COLO668 (cell line): ENCODE results near the gene CYP24A1.

Source experiments
- DNase-seq: peaks from one replicate; lab custom pipeline; 2025; ENCODE audit not compliant: unreplicated experiment; lab: John Stamatoyannopoulos, UW

Gene CYP24A1

DNA sequence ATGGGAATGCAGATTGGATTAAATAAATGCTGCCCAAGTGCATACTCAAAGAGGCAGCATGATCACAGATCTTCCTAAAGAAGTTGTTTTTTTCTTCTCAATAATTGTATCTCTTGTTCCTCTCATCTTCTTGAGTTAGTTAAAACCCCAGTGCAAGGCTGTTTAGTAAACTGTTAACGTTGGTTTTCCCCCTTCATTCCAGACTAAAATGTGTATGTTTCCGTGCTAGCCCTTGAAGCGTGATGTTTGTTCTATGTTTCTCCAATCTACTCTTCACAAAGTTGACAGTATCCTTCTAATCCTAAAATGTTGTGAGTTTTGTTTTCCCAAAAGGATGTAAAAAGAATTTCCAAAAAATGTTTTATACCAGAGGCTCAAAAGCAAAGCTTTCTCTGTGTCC lies 15.6 kb downstream of the CYP24A1 start:
- no peak for DNase-seq

DNA sequence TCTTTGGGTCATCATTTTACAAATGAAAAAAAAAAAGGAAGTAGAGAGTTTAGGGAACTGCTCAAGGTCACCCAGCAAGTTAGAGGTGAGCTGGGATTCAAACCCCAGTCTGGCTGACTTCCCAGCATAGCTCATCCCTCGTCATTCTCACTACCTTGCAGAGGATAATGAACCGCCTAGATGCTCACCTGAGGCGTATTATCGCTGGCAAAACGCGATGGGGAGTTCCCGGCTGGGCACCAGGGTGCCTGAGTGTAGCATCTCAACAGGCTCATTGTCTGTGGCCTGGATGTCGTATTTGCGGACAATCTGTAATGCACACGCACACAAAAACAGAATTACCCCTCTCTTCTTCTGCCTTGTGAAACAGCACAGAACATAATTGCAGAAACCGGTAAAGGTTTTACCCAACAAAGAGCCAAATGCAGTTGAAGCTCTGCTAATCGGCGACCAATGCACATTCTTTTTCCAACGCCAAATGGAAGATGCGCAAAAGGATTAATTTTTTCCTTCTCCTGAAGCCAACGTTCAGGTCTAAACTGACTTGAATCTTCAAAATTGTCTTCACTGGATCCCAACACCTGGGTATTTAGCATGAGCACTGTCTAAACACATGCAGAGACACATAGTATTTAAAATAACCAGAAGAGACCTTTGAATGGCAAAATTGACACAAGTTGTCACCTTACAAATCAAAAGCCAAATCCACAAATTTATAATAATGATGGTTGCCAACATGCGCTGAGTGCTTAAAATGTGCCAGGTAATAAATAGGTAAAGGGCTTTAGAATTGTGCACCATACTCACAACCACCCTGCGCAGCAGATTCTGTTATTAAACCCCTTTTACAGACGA lies 16.6 kb downstream of the CYP24A1 start:
- no peak for DNase-seq

DNA sequence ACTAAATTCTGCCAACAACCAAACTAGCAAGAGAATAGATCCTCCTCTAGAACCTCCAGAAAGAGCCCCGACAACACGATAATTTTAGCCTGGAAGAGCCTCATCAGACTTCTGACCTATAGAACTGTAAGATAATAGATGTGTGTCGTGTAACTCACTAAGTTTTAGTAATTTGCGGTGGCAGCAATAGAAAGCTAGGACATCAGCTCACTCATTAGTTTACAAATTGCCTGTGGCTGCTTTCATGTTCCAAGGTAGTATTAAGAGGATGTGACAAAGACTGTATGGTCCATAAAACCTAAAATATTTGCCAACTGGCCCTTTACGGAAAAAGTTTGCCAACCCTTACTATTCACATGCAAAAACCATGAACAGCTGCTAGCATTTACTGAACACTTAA lies 17.3 kb downstream of the CYP24A1 start:
- no peak for DNase-seq

GRCh38 chr20:54155736-54156317 lies 18.0 kb downstream of the CYP24A1 start:
- no peak for DNase-seq

DNA sequence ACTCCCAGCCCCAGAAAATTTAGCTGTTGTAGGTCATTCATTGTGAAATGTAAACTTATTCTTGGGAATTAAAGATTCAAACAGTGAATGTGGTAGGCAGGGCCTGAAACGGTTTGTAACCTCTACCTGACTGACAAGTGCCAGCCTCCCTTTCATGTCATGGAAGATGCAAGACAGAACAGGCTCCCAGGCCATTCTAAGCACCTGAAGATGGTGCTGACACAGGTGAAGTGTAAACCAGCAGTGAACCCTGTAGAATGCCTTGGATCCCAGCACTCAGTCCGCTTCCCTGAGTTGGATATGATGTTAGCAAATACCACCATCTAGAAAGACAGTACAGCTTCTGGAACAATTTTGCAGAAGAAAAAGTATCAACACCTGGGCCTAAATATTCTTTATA lies 19.3 kb downstream of the CYP24A1 start:
- DNase-seq, result no peak

DNA sequence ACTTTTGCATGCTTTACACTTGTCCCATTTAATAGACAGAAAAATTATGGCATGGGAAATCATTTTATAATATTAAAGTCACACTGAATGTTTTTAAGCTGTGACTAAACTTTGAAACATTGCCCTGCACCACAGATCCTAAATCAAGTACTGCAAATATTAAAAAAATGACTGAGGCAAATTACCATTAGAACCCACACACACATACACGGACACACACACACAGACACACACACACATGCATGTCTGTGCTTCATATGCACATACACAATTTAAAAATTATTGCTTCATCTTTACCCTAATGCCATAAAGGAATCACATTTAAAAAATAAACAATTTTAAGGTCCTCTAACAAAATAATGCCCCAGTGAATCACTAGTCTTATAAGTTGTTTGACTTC lies 19.9 kb downstream of the CYP24A1 start:
- no peak for DNase-seq

- DNase-seq, result no peak
These were observed 20.8 kb downstream of the CYP24A1 start for GRCh38 chr20:54153041-54153327.

GRCh38 chr20:54152227-54153040 lies 21.4 kb downstream of the CYP24A1 start:
- DNase-seq, result no peak

DNA sequence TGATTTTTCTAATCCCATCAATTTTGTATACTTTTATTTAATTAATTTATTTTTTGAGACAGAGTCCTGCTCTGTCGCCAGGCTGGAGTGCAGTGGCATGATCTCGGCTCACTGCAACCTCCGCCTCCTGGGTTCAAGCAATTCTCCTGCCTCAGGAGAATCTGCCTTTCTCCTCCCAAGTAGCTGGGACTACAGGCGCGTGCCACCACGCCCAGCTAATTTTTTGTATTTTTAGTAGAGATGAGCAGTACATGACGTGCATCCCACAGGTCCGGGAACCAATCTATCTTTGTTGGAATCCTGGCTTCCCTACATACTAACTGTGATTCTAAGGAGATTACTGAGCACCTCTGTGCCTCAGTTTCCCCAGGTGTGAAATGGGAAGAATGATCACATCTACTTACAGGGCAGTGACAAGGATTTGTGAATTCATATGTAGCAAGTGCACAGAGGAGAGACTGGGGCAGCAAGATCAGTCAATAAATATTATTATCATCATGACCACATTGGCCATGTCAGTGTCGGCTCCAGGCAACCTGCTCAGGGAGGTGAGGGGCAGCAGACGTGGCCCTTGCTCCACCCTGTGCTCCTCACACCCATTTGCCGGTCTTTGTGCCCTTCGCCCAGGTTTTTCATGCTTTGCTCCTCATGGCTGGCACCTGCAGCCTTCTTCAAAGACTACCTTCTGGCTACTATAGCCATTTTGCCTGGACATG lies 22.1 kb downstream of the CYP24A1 start:
- DNase-seq, result no peak

- no peak for DNase-seq
These were observed 22.7 kb downstream of the CYP24A1 start for GRCh38 chr20:54151075-54151439.

DNA sequence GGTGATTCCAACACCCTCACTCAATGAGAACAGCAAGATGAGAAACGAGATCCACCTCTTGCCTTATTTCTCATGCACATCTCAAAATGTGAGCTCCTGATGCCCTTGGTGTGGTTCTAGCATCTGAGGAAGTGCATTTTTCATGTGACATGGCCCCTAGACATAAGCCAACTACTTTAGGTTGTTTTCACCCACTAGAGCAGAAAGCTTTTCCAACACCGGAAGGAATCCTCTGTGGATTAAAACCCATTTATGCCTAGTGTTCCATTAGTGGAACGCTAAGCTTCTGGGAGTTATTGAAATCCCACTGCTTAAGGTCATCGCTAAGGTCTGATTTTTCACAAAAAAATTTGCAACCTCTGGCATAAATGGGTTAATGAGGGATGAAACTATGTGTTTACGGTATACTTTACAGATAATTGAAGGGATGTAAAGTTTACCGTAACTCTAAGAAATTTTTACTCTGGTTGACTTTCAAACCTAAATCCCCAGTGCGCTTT lies 24.0 kb downstream of the CYP24A1 start:
- DNase-seq, result no peak

DNA sequence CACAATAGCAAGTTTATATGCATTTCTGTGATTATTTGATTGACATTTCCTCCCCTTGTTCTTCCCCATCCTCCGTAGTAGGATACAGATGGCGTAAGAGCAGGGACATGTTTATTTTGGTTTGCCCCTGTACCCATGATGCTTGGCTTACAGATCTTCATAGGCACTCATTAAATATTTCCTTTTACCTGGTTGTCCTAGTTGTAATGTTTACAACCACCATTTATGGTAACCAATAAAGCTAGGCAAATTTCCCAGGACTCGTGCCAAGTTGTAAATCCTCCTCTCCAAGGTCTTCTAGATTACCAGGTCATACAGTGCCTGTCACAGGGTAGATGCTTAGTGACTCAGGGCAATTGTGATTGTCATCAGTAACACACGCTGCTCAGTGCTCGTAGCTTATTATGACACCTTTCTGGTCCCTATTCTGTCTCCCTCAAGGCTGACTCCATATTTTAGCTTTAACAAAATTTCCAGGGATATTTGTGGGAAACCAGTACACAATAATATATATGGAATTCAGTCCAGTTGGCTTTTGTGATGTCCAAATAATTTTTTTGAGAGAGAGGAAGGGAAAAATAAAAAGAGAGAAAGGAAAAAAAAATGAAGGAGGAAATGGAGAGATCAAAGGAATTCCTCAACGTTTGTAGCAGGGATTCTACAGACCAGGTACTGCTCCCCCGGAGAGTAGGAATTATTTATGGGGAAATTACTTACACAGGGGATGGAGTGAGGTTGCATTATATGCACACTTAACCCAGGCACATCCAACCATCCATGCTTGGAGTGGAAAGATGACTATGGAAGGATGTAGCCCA lies 24.6 kb downstream of the CYP24A1 start:
- DNase-seq, result no peak

DNA sequence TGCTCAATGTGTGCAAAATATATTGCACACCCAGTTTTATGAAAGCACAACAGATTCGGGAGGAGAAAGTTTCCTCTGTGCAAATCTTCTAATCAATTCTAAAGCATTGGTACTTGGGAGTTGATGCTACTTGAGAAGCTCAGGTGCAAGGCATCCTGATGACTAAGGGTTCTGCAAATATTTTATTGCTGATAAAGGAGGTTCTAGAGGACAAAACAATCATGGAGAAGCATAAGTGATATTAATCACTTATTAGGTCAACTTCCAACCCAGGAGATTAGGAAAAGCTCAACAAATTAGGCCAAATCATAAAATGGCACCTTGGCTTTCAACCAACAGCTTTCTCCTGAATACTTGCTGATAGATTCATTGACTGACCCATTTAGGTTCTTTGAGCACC lies 27.1 kb downstream of the CYP24A1 start:
- no peak for DNase-seq

- DNase-seq, result no peak
These were observed 28.9 kb downstream of the CYP24A1 start for GRCh38 chr20:54144847-54145414.

DNA sequence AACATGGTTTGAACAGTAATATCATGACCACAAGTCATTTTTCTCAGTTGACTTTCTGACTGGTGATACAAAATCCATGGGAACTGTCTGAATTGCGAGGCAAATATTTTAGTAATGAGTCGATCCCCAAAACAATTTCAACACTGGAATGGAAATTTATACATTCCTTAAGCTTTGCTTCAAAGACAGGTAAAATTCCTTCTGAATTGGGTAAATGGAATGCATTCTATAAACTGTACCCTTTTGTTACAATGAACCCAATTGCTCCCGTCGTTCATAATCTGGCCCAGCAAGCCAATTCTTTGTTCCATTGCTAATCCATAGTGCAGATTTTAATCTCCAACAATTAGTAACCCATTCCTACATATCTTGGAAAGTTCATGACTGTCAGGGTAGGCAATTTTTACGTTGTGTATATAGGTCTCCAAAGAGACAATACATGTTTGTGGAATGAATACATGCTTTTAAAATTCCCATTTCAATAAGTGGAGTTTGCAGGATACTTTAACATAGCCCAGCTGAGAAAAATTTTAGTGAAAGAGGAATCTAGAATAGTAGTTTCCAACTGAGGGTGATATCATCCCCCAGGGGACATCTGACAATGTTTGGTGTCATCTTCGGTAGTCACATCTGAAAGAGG lies 32.7 kb downstream of the CYP24A1 start:
- no peak for DNase-seq

- no peak for DNase-seq
These were observed 33.3 kb downstream of the CYP24A1 start for GRCh38 chr20:54140486-54140885.

DNA sequence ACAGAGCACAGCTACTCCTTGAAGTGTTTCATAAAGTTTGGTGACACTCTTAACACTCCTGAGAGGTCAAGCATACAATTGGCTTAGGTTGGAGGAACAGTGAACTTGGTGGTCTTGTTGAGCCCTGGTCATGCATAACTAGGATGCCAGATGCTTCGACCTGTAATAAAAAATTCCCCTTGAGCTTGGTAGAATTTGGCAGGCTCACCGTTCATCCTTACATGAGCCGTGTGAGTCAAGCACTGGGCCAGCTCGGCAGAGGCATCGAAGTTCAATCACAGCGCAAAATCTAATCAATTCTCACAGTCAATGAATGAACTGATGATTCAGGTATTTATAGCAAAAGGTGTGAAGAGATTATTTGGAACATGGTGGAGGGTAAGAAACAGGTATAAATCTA lies 33.7 kb downstream of the CYP24A1 start:
- no peak for DNase-seq

- no peak for DNase-seq
These were observed 34.6 kb downstream of the CYP24A1 start for GRCh38 chr20:54139188-54139587.

- no peak for DNase-seq
These were observed 35.4 kb downstream of the CYP24A1 start for GRCh38 chr20:54138427-54138826.

GRCh38 chr20:54137115-54137514 lies 36.7 kb downstream of the CYP24A1 start:
- DNase-seq, result no peak
